ENCODE measurements around the gene TNFRSF25.

- TF ChIP-seq CTCF (IDR thresholded peaks at IDR 0.05) (no peak), POLR2A (IDR thresholded peaks at IDR 0.05) (no peak)
These were observed 40.3 kb downstream of the TNFRSF25 start for GRCh38 chr1:6425658-6426057.
